ENCODE results near the gene CCNQ. TPM values are rescaled to one million over a fixed set of nuclear protein-coding genes. Genes with fewer than 3 reads are reported as not detected.

Gene CCNQ
- total and polyA plus RNA-seq, 2 of the 8 experiments (the other 6 are each of a cell fraction or from before 2014, with no cell fraction given), result 16.6 to 32.1 TPM

- Histone ChIP-seq H3K23ac (ENCODE audit: insufficient read length) (no peak overlapping the region), H4K20me1 (replicated peaks in 1 of 2; ENCODE audit: control insufficient read depth in 1 of 2, insufficient read depth in 2 of 2, low read length in 2 of 2) (no peaks in the 10 kb centered on the region), H3K4me1 (replicated peaks in 1 of 4; ENCODE audit: control insufficient read depth in 3 of 4, insufficient read depth in 4 of 4, low read length in 3 of 4) (peaks cover 0 to 3% (median 0%) of the 10 kb centered on the region in 4 experiments; a peak in 1 of 7 replicates), H2BK15ac (ENCODE audit: low read length) (no peak overlapping the region), H3K9ac (replicated peaks in 1 of 4; ENCODE audit: extremely low read depth in 1 of 4, low read depth in 3 of 4, low read length in 3 of 4) (no peak overlapping the region), H3K4me2 (ENCODE audit: insufficient read depth in 1 of 2, low read depth in 2 of 2, low read length in 2 of 2) (no peak overlapping the region), H3K9me3 (ENCODE audit: insufficient read depth in 2 of 2, low read depth in 1 of 2, low read length in 1 of 2) (no peaks in the 10 kb centered on the region), H2BK12ac (ENCODE audit: low read depth, low read length) (no peak overlapping the region), H3K23me2 (ENCODE audit: low read depth, low read length) (no peaks in the 10 kb centered on the region), H2BK5ac (ENCODE audit: low read depth, low read length) (no peak overlapping the region), H2BK20ac (ENCODE audit: low read length) (no peak overlapping the region), H3K4ac (replicated peaks; ENCODE audit: insufficient read length, low read depth, low read length) (no peak overlapping the region), H3K79me1 (ENCODE audit: low read depth, low read length) (no peaks in the 10 kb centered on the region), H4K91ac (replicated peaks; ENCODE audit: insufficient read length, low read length) (no peak overlapping the region), H3K79me2 (ENCODE audit: control insufficient read depth in 1 of 2, insufficient read depth in 2 of 2, low read length in 2 of 2) (no peaks in the 10 kb centered on the region), H3K27ac (ENCODE audit: low read depth, low read length) (no peak overlapping the region), H4K5ac (ENCODE audit: insufficient read length, low read depth, low read length) (no peak overlapping the region), H2BK120ac (replicated peaks; ENCODE audit: low read depth, low read length) (no peak overlapping the region), H3K14ac (ENCODE audit: insufficient read length) (no peak overlapping the region), H2AK5ac (ENCODE audit: low read depth, low read length) (no peak overlapping the region), H3K18ac (ENCODE audit: extremely low read depth, low read length) (no peak overlapping the region), H3K27me3 (replicated peaks in 1 of 4; ENCODE audit: control insufficient read depth in 3 of 4, extremely low read depth in 1 of 4, insufficient read depth in 3 of 4, low read length in 3 of 4) (no peaks in the 10 kb centered on the region), H3K4me3 (ENCODE audit: extremely low read depth in 1 of 4, insufficient read depth in 2 of 4, low read depth in 3 of 4, low read length in 4 of 4) (no peak overlapping the region), H3K56ac (replicated peaks; ENCODE audit: insufficient read length, low read depth, low read length) (no peak overlapping the region), H3K36me3 (ENCODE audit: control insufficient read depth in 2 of 4, insufficient read depth in 4 of 4, low read length in 3 of 4) (no peaks in the 10 kb centered on the region), H4K8ac (ENCODE audit: extremely low read depth, insufficient read depth, low read length) (no peak overlapping the region), H2AFZ (ENCODE audit: low read length) (no peak overlapping the region)
- no peak for FAIRE-seq
- no peak for DNase-seq (ENCODE audit: low read depth in 1 of 2, low spot score in 2 of 2)
- ChIA-PET POLR2A (ENCODE audit: partially characterized antibody) (interaction anchor here (1.0 kb wide), 1 partner anchor 27 kb away, joined by 3 read pairs; no protein-coding TSS in a partner anchor), CTCF (ENCODE audit: partially characterized antibody) (interaction anchor here (1.0 to 1.6 kb wide), 6 partner anchors 9 to 46 kb away, joined by 3 to 5 read pairs (median 3); no protein-coding TSS in a partner anchor)
- TF ChIP-seq POLR2AphosphoS5 (IDR thresholded peaks at IDR 0.05; ENCODE audit: low read depth, low read length) (no peak), MAFK (IDR thresholded peaks at IDR 0.05; ENCODE audit: low read depth, low read length) (no peak), HDAC6 (IDR thresholded peaks at IDR 0.05; ENCODE audit: low read depth, low read length) (no peak), TAF1 (IDR thresholded peaks at IDR 0.05; ENCODE audit: low read depth, low read length) (no peak), CBX5 (IDR thresholded peaks at IDR 0.05; ENCODE audit: low read depth, low read length) (no peak), JUND (IDR thresholded peaks at IDR 0.05; ENCODE audit: low read length) (no peak), GABPA (IDR thresholded peaks at IDR 0.05; ENCODE audit: borderline replicate concordance, insufficient read depth, low read length) (no peak), HDAC2 (IDR thresholded peaks at IDR 0.05; ENCODE audit: borderline replicate concordance in 1 of 2, low read depth in 2 of 2, low read length in 2 of 2) (no peak)
- TF ChIP-seq, protein P1, sequence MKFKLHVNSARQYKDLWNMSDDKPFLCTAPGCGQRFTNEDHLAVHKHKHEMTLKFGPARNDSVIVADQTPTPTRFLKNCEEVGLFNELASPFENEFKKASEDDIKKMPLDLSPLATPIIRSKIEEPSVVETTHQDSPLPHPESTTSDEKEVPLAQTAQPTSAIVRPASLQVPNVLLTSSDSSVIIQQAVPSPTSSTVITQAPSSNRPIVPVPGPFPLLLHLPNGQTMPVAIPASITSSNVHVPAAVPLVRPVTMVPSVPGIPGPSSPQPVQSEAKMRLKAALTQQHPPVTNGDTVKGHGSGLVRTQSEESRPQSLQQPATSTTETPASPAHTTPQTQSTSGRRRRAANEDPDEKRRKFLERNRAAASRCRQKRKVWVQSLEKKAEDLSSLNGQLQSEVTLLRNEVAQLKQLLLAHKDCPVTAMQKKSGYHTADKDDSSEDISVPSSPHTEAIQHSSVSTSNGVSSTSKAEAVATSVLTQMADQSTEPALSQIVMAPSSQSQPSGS (IDR thresholded peaks at IDR 0.05; ENCODE audit: low read length), result no peak
- WGBS, 2 experiments (ENCODE audit: extremely low coverage in 1 of 2, insufficient coverage in 1 of 2, insufficient read length in 1 of 2, insufficient replicate concordance in 2 of 2, low coverage in 1 of 2, low lambda C conversion rate in 2 of 2, missing lambda C conversion rate in 1 of 2), result 80% methylated on average over 16 of the region's 17 CpGs; no CpG with 5 or more reads in 1 of the 2 experiments
These were observed 23.8 kb upstream of the CCNQ start for GRCh38 chrX:153622661-153623309.

Data from H1 (cell line).